GM23338 (cell line): ENCODE results near the gene NAA20. TPM values are rescaled to one million over a fixed set of nuclear protein-coding genes. Genes with fewer than 3 reads are reported as not detected.

Experiments
- ATAC-seq: fragments of 200-7000 bp; cut with Tn5 transposase; 3 replicates; pipeline ENCODE4 v1.9.1; 2020
- DNase-seq: peaks from one replicate; pipeline ENCODE4 v3.0.0-alpha.2; 2015; ENCODE audit warnings: low spot score
- H2AFZ ChIP-seq: fragments of 200-600 bp; sonication (generic); 2 replicates; pipeline ENCODE4 v1.8.0; 2016; ENCODE audit warnings: antibody characterized with exemption, mild to moderate bottlenecking, moderate library complexity
- H3F3A ChIP-seq: fragments of 200-600 bp; sonication (generic); replicated peaks from 2 replicates; pipeline ENCODE4 v1.8.0; 2017; ENCODE audit warnings: antibody characterized with exemption, mixed run types, low read depth
- H3K27ac ChIP-seq: fragments of 200-600 bp; sonication (generic); 2 replicates; pipeline ENCODE4 v1.6.1; 2016; ENCODE audit warnings: low read depth
- H3K27me3 ChIP-seq: fragments of 200-600 bp; sonication (generic); 2 replicates; pipeline ENCODE4 v1.8.0; 2016; ENCODE audit warnings: mild to moderate bottlenecking, mixed run types, moderate library complexity; ENCODE audit not compliant: insufficient read depth
- H3K36me3 ChIP-seq: fragments of 200-600 bp; sonication (generic); 2 replicates; pipeline ENCODE4 v1.8.0; 2016; ENCODE audit warnings: mild to moderate bottlenecking; ENCODE audit not compliant: insufficient read depth
- H3K4me1 ChIP-seq: fragments of 200-600 bp; sonication (generic); 2 replicates; pipeline ENCODE4 v1.8.0; 2016; ENCODE audit warnings: mild to moderate bottlenecking, moderate library complexity; ENCODE audit not compliant: insufficient read depth
- H3K4me2 ChIP-seq: fragments of 200-600 bp; sonication (generic); 2 replicates; pipeline ENCODE4 v1.7.1; 2017; ENCODE audit warnings: mixed run types
- H3K4me3 ChIP-seq: fragments of 200-600 bp; sonication (generic); 2 replicates; pipeline ENCODE4 v1.6.1; 2016; ENCODE audit warnings: mixed run types
- H3K79me2 ChIP-seq: fragments of 200-600 bp; sonication (generic); replicated peaks from 2 replicates; pipeline ENCODE4 v1.8.0; 2017; ENCODE audit warnings: mild to moderate bottlenecking; ENCODE audit not compliant: insufficient read depth
- H3K9me2 ChIP-seq: fragments of 200-600 bp; sonication (generic); 2 replicates; pipeline ENCODE4 v1.8.0; 2017; ENCODE audit not compliant: insufficient read depth
- H4K20me1 ChIP-seq: fragments of 200-600 bp; sonication (generic); replicated peaks from 2 replicates; pipeline ENCODE4 v1.8.0; 2017; ENCODE audit warnings: mild to moderate bottlenecking; ENCODE audit not compliant: insufficient read depth
- H3K27ac Mint-ChIP-seq: 2 replicates; pipeline ENCODE4 v1.8.0; 2020; ENCODE audit warnings: inconsistent platforms, mild to moderate bottlenecking, moderate library complexity, mixed read lengths
- H3K27me3 Mint-ChIP-seq: 3 replicates; pipeline ENCODE4 v1.8.0; 2022; ENCODE audit warnings: low read depth, mild to moderate bottlenecking, moderate library complexity, mixed read lengths, inconsistent platforms; ENCODE audit not compliant: insufficient read depth, poor library complexity
- H3K36me3 Mint-ChIP-seq: 3 replicates; pipeline ENCODE4 v1.8.0; 2021; ENCODE audit warnings: low read depth, mild to moderate bottlenecking, inconsistent platforms, moderate library complexity, mixed read lengths
- H3K4me1 Mint-ChIP-seq: 3 replicates; pipeline ENCODE4 v1.8.0; 2020; ENCODE audit warnings: mild to moderate bottlenecking, inconsistent platforms, mixed read lengths
- H3K4me3 Mint-ChIP-seq: 3 replicates; pipeline ENCODE4 v1.8.0; 2021; ENCODE audit warnings: moderate library complexity, mild to moderate bottlenecking, inconsistent platforms, mixed read lengths
- H3K9me3 Mint-ChIP-seq: 3 replicates; pipeline ENCODE4 v1.8.0; 2020; ENCODE audit warnings: moderate library complexity, mild to moderate bottlenecking, inconsistent platforms, mixed read lengths
- CREB1 ChIP-seq: fragments of 250-450 bp; sonication (Bioruptor Pico); IDR thresholded peaks from 2 replicates; pipeline ENCODE4 v1.5.0; 2020; ENCODE audit warnings: low read depth, mild to moderate bottlenecking, moderate library complexity
- EZH2 ChIP-seq: fragments of 200-600 bp; sonication (generic); IDR thresholded peaks from one replicate; pipeline ENCODE4 v1.8.0; 2017; ENCODE audit warnings: antibody characterized with exemption, mild to moderate bottlenecking, low read depth; ENCODE audit not compliant: unreplicated experiment
- EZH2phosphoT487 ChIP-seq: fragments of 200-600 bp; sonication (generic); IDR thresholded peaks from one replicate; pipeline ENCODE4 v1.8.1; 2018; ENCODE audit warnings: antibody characterized with exemption; ENCODE audit not compliant: unreplicated experiment
- JUNB ChIP-seq: IDR thresholded peaks from one replicate; pipeline ENCODE4 v1.6.1; 2016; ENCODE audit warnings: antibody characterized with exemption; ENCODE audit not compliant: unreplicated experiment
- NANOG ChIP-seq: IDR thresholded peaks from 2 replicates; pipeline ENCODE4 v1.6.1; 2016; ENCODE audit warnings: antibody characterized with exemption, borderline replicate concordance
- POLR2AphosphoS5 ChIP-seq: IDR thresholded peaks from 2 replicates; pipeline ENCODE4 v1.6.1; 2016; ENCODE audit warnings: antibody characterized with exemption, low read depth
- STAT1 ChIP-seq: IDR thresholded peaks from one replicate; pipeline ENCODE4 v1.6.1; 2016; ENCODE audit warnings: antibody characterized with exemption; ENCODE audit not compliant: unreplicated experiment
- ZNF114 ChIP-seq: fragments of 250-450 bp; sonication (Bioruptor Pico); IDR thresholded peaks from 2 replicates; pipeline ENCODE4 v1.5.0; 2020; ENCODE audit warnings: mild to moderate bottlenecking, moderate library complexity
- ZNF331 ChIP-seq: fragments of 250-450 bp; sonication (Bioruptor Pico); IDR thresholded peaks from 2 replicates; pipeline ENCODE4 v1.5.0; 2020; ENCODE audit warnings: low read depth, mild to moderate bottlenecking, moderate library complexity
- polyA plus RNA-seq: library from polyadenylated mRNA; unstranded; fragments of >200 nt; fragmentation: Nextera tagmentation; extraction: Ambion mirVana; gene quantifications from 2 replicates; pipeline ENCODE4 v1.2.1, GENCODE V29; 2016
- total RNA-seq: library from RNA; depleted of rRNA; stranded (reverse); fragments of >200 nt; shearing (Covaris generic); gene quantifications from 2 replicates; pipeline ENCODE4 v1.2.3, GENCODE V29; 2014
- TF ChIP-seq, protein P1 (sequence below): IDR thresholded peaks from one replicate; pipeline ENCODE4 v1.6.1; 2018; ENCODE audit warnings: antibody characterized with exemption; ENCODE audit not compliant: unreplicated experiment
- TF ChIP-seq, protein P2 (sequence below): fragments of 250-450 bp; sonication (Bioruptor Pico); IDR thresholded peaks from 2 replicates; pipeline ENCODE4 v1.5.0; 2020; ENCODE audit warnings: mild to moderate bottlenecking, moderate library complexity
- TF ChIP-seq, protein P3 (sequence below): IDR thresholded peaks from 2 replicates; pipeline ENCODE4 v1.6.1; 2016; ENCODE audit warnings: antibody characterized with exemption
- TF ChIP-seq, protein P4 (sequence below), 2 experiments: fragments of 200-600 bp in 1 of 2; sonication (generic) in 1 of 2; conservative IDR thresholded peaks; 2 replicates each; pipeline versions ENCODE4 v1.5.1 to v1.6.1; 2016 to 2017; ENCODE audit warnings: antibody characterized with exemption in 2 of 2, low read depth in 2 of 2, mild to moderate bottlenecking in 2 of 2, moderate library complexity in 1 of 2

The NAA20 gene
- total and polyA plus RNA-seq, 2 experiments from 2014 or later, result 28.7 to 117 TPM

DNA sequence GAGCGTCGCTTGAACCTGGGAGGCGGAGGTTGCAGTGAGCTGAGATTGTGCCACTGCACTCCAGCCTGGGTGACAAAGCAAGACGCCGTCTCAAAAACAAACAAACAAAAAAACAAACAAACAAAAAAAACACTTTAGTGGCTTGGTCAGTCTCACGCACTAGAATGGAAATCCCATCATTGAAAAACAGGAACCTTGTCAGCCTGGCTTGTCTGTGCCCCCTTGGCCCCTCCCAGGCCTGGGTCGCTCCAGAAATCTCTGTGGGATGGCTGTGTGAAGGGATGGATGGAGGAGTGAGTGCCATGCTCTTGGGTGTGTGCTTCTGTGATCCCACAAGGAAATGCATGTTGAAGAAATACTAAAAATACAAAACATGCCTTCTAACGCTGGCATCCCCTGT is 20.9 kb upstream of the NAA20 start:
- H3K27me3 ChIP-seq, result no peaks in the 10 kb centered on the region
- H3K27ac Mint-ChIP-seq, result no peak overlapping the region
- peaks cover 16% of the 10 kb centered on the region for H3K4me1 Mint-ChIP-seq
- H3K36me3 Mint-ChIP-seq, result no peaks in the 10 kb centered on the region
- ATAC-seq (no peak), DNase-seq (no peak)
- no peaks in the 10 kb centered on the region for H3K9me3 Mint-ChIP-seq
- no peak overlapping the region for H3K4me3 ChIP-seq
- H4K20me1 ChIP-seq, result no peaks in the 10 kb centered on the region
- no peak overlapping the region for H2AFZ ChIP-seq
- H3K36me3 ChIP-seq, result no peaks in the 10 kb centered on the region
- TF ChIP-seq ZNF331 (CRISPR knock-in tag) (no peak), EZH2 (no peak), NANOG (no peak), EZH2phosphoT487 (no peak), POLR2AphosphoS5 (no peak), JUNB (no peak), CREB1 (CRISPR knock-in tag) (no peak), ZNF114 (CRISPR knock-in tag) (no peak), STAT1 (no peak)
- TF ChIP-seq, protein P1, sequence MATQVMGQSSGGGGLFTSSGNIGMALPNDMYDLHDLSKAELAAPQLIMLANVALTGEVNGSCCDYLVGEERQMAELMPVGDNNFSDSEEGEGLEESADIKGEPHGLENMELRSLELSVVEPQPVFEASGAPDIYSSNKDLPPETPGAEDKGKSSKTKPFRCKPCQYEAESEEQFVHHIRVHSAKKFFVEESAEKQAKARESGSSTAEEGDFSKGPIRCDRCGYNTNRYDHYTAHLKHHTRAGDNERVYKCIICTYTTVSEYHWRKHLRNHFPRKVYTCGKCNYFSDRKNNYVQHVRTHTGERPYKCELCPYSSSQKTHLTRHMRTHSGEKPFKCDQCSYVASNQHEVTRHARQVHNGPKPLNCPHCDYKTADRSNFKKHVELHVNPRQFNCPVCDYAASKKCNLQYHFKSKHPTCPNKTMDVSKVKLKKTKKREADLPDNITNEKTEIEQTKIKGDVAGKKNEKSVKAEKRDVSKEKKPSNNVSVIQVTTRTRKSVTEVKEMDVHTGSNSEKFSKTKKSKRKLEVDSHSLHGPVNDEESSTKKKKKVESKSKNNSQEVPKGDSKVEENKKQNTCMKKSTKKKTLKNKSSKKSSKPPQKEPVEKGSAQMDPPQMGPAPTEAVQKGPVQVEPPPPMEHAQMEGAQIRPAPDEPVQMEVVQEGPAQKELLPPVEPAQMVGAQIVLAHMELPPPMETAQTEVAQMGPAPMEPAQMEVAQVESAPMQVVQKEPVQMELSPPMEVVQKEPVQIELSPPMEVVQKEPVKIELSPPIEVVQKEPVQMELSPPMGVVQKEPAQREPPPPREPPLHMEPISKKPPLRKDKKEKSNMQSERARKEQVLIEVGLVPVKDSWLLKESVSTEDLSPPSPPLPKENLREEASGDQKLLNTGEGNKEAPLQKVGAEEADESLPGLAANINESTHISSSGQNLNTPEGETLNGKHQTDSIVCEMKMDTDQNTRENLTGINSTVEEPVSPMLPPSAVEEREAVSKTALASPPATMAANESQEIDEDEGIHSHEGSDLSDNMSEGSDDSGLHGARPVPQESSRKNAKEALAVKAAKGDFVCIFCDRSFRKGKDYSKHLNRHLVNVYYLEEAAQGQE, result no peak
- TF ChIP-seq, protein P2, sequence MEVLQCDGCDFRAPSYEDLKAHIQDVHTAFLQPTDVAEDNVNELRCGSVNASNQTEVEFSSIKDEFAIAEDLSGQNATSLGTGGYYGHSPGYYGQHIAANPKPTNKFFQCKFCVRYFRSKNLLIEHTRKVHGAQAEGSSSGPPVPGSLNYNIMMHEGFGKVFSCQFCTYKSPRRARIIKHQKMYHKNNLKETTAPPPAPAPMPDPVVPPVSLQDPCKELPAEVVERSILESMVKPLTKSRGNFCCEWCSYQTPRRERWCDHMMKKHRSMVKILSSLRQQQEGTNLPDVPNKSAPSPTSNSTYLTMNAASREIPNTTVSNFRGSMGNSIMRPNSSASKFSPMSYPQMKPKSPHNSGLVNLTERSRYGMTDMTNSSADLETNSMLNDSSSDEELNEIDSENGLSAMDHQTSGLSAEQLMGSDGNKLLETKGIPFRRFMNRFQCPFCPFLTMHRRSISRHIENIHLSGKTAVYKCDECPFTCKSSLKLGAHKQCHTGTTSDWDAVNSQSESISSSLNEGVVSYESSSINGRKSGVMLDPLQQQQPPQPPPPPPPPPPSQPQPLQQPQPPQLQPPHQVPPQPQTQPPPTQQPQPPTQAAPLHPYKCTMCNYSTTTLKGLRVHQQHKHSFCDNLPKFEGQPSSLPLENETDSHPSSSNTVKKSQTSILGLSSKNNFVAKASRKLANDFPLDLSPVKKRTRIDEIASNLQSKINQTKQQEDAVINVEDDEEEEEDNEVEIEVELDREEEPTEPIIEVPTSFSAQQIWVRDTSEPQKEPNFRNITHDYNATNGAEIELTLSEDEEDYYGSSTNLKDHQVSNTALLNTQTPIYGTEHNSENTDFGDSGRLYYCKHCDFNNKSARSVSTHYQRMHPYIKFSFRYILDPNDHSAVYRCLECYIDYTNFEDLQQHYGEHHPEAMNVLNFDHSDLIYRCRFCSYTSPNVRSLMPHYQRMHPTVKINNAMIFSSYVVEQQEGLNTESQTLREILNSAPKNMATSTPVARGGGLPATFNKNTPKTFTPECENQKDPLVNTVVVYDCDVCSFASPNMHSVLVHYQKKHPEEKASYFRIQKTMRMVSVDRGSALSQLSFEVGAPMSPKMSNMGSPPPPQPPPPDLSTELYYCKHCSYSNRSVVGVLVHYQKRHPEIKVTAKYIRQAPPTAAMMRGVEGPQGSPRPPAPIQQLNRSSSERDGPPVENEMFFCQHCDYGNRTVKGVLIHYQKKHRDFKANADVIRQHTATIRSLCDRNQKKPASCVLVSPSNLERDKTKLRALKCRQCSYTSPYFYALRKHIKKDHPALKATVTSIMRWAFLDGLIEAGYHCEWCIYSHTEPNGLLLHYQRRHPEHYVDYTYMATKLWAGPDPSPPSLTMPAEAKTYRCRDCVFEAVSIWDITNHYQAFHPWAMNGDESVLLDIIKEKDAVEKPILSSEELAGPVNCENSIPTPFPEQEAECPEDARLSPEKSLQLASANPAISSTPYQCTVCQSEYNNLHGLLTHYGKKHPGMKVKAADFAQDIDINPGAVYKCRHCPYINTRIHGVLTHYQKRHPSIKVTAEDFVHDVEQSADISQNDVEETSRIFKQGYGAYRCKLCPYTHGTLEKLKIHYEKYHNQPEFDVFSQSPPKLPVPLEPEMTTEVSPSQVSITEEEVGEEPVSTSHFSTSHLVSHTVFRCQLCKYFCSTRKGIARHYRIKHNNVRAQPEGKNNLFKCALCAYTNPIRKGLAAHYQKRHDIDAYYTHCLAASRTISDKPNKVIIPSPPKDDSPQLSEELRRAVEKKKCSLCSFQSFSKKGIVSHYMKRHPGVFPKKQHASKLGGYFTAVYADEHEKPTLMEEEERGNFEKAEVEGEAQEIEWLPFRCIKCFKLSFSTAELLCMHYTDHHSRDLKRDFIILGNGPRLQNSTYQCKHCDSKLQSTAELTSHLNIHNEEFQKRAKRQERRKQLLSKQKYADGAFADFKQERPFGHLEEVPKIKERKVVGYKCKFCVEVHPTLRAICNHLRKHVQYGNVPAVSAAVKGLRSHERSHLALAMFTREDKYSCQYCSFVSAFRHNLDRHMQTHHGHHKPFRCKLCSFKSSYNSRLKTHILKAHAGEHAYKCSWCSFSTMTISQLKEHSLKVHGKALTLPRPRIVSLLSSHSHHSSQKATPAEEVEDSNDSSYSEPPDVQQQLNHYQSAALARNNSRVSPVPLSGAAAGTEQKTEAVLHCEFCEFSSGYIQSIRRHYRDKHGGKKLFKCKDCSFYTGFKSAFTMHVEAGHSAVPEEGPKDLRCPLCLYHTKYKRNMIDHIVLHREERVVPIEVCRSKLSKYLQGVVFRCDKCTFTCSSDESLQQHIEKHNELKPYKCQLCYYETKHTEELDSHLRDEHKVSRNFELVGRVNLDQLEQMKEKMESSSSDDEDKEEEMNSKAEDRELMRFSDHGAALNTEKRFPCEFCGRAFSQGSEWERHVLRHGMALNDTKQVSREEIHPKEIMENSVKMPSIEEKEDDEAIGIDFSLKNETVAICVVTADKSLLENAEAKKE, result no peak
- TF ChIP-seq, protein P3, sequence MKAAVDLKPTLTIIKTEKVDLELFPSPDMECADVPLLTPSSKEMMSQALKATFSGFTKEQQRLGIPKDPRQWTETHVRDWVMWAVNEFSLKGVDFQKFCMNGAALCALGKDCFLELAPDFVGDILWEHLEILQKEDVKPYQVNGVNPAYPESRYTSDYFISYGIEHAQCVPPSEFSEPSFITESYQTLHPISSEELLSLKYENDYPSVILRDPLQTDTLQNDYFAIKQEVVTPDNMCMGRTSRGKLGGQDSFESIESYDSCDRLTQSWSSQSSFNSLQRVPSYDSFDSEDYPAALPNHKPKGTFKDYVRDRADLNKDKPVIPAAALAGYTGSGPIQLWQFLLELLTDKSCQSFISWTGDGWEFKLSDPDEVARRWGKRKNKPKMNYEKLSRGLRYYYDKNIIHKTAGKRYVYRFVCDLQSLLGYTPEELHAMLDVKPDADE, result no peak
- TF ChIP-seq, protein P4, sequence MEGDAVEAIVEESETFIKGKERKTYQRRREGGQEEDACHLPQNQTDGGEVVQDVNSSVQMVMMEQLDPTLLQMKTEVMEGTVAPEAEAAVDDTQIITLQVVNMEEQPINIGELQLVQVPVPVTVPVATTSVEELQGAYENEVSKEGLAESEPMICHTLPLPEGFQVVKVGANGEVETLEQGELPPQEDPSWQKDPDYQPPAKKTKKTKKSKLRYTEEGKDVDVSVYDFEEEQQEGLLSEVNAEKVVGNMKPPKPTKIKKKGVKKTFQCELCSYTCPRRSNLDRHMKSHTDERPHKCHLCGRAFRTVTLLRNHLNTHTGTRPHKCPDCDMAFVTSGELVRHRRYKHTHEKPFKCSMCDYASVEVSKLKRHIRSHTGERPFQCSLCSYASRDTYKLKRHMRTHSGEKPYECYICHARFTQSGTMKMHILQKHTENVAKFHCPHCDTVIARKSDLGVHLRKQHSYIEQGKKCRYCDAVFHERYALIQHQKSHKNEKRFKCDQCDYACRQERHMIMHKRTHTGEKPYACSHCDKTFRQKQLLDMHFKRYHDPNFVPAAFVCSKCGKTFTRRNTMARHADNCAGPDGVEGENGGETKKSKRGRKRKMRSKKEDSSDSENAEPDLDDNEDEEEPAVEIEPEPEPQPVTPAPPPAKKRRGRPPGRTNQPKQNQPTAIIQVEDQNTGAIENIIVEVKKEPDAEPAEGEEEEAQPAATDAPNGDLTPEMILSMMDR (conservative IDR thresholded peaks at IDR 0.05; ENCODE audit: low read depth in 2 of 2), result no peak
- no peaks in the 10 kb centered on the region for H3K9me2 ChIP-seq
- no peak overlapping the region for H3K4me3 Mint-ChIP-seq
- H3K27me3 Mint-ChIP-seq, result peaks cover 8% of the 10 kb centered on the region
- H3K4me1 ChIP-seq, result 0 out of 2 replicates have a peak, but pooled peaks cover 9% of the 10 kb centered on the region
- H3K27ac ChIP-seq, result no peak overlapping the region
- no peaks in the 10 kb centered on the region for H3K79me2 ChIP-seq
- H3F3A ChIP-seq, result no peaks in the 10 kb centered on the region
- no peak overlapping the region for H3K4me2 ChIP-seq
